HL-60 (cell line): ENCODE data around the gene C16orf74.

Experiments
- DNase-seq, 2 experiments: peaks; one replicate each; pipeline ENCODE4 v3.0.0-alpha.2; 2010 to 2020; ENCODE audit warnings: low read depth in 1 of 2, low spot score in 1 of 2
- H3K27ac ChIP-seq: fragments of 250-450 bp; sonication (Bioruptor Pico); replicated peaks from 2 replicates; pipeline ENCODE4 v1.5.1; 2020; ENCODE audit warnings: mild to moderate bottlenecking, moderate library complexity
- H3K27me3 ChIP-seq: fragments of 250-450 bp; sonication (Bioruptor Pico); 2 replicates; pipeline ENCODE4 v1.5.1; 2021; ENCODE audit warnings: mild to moderate bottlenecking, moderate library complexity; ENCODE audit not compliant: insufficient read depth, poor library complexity, severe bottlenecking
- H3K4me3 ChIP-seq: replicated peaks from 2 replicates; pipeline ENCODE4 v1.5.1; 2011; ENCODE audit warnings: mild to moderate bottlenecking, control low read depth, low read length; ENCODE audit not compliant: insufficient read depth
- GABPA ChIP-seq: IDR thresholded peaks from 2 replicates; pipeline ENCODE4 v1.6.1; 2012; ENCODE audit warnings: low read depth
- POLR2AphosphoS5 ChIP-seq: IDR thresholded peaks from 2 replicates; pipeline ENCODE4 v1.6.1; 2012; ENCODE audit warnings: low read depth
- REST ChIP-seq: IDR thresholded peaks from 2 replicates; pipeline ENCODE4 v1.6.1; 2012; ENCODE audit warnings: low read depth; ENCODE audit not compliant: insufficient replicate concordance
- SPI1 ChIP-seq: IDR thresholded peaks from 2 replicates; pipeline ENCODE4 v1.6.1; 2012; ENCODE audit warnings: low read depth, mild to moderate bottlenecking, borderline replicate concordance
- TF ChIP-seq, protein P1 (sequence below): IDR thresholded peaks from one replicate; pipeline ENCODE4 v1.5.1; 2011; ENCODE audit warnings: low read length, control low read depth, inconsistent platforms; ENCODE audit not compliant: insufficient read depth

C16orf74 gene

DNA sequence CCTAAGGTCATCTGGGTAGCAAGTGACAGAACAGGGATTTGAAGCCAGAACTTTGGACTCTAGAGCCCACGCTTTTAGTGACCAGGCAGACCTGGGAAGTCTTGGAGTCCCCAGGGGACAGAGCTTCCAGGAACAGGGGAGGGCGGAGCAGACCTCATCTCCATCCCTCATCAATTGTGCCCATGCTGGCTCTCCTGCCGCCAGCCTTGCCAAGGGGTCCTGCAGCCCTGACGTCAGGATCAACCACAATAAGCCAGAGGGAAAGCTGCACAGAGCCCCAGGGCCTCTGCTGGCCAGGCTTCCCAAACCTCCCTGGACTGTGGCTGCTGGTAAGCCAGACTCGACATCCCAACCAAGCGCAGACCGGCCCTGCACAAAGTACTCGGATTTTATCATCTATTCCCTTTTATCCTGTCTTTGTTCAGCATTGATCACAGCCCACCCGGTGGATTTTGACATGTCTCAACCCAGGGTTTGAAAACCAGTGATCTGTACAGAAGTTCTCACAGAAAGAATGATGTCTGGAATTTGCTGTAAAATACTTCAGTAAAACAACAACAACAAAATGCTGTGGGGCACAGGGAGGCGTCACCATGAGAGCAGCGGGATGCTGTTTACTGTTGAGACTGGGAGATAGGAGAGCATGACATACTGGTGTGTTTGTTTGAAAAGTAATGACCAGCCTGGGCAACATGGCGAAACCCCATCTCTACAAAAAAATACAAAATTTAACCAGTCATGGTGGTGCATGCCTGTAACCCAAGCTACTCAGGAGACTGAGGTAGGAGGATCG, 11.8 kb downstream of the C16orf74 start:
- DNase-seq: no peak
- Histone ChIP-seq H3K27ac (no peak overlapping the region), H3K27me3 (no peaks in the 10 kb centered on the region), H3K4me3 (no peak overlapping the region)
- TF ChIP-seq POLR2AphosphoS5: no peak
- no peak for TF ChIP-seq SPI1
- TF ChIP-seq REST: no peak

DNA sequence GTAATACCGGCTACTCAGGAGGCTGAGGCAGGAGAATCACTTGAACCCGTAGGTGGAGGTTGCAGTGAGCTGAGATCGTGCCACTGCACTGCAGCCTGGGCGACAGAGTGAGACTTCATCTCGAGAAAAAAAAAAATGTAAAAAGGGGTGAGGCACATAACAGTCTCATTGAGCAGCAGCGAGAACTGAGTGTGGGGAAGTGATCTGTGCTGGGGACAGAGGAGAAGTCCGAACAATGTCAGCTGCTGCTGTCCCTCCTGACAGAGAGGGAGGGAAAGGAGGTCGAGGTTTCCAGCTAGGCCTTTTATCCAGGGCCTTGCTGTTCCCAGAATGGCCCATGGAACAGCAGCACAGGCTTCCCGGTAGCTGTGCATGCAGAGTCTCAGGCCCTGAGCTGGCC, 14.0 kb downstream of the C16orf74 start:
- no peak for DNase-seq
- no peaks in the 10 kb centered on the region for H3K27me3 ChIP-seq
- no peak for TF ChIP-seq SPI1
- no peak for TF ChIP-seq GABPA
- TF ChIP-seq POLR2AphosphoS5: no peak
- TF ChIP-seq, protein P1, sequence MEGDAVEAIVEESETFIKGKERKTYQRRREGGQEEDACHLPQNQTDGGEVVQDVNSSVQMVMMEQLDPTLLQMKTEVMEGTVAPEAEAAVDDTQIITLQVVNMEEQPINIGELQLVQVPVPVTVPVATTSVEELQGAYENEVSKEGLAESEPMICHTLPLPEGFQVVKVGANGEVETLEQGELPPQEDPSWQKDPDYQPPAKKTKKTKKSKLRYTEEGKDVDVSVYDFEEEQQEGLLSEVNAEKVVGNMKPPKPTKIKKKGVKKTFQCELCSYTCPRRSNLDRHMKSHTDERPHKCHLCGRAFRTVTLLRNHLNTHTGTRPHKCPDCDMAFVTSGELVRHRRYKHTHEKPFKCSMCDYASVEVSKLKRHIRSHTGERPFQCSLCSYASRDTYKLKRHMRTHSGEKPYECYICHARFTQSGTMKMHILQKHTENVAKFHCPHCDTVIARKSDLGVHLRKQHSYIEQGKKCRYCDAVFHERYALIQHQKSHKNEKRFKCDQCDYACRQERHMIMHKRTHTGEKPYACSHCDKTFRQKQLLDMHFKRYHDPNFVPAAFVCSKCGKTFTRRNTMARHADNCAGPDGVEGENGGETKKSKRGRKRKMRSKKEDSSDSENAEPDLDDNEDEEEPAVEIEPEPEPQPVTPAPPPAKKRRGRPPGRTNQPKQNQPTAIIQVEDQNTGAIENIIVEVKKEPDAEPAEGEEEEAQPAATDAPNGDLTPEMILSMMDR: no peak
- no peak overlapping the region for H3K4me3 ChIP-seq
- H3K27ac ChIP-seq: no peak overlapping the region

DNA sequence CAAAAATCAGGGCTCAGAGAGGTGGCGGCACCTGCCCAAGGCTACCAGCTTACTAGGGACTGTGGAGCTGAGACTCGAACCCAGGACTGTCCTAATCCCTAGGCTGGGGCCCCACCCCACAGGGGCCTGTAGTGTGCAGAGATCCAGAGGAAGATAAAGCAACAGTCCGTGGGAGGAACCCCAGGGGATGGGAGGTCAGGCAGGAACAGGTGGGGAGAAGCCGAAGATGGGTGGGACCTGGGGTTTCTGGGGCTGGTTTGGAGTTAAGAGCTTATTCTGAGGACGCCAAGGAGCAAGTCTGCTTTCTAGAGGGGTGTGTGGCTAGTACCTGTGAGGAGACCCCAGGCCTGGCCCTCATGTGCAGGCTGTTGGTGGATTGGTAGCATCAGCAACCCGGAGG, 14.9 kb downstream of the C16orf74 start:
- no peak for TF ChIP-seq GABPA
- no peak for TF ChIP-seq REST
- TF ChIP-seq POLR2AphosphoS5: no peak
- TF ChIP-seq, protein P1: no peak
- no peak for TF ChIP-seq SPI1
- Histone ChIP-seq H3K27me3 (no peaks in the 10 kb centered on the region), H3K27ac (no peak overlapping the region), H3K4me3 (no peak overlapping the region)
- no peak for DNase-seq

DNA sequence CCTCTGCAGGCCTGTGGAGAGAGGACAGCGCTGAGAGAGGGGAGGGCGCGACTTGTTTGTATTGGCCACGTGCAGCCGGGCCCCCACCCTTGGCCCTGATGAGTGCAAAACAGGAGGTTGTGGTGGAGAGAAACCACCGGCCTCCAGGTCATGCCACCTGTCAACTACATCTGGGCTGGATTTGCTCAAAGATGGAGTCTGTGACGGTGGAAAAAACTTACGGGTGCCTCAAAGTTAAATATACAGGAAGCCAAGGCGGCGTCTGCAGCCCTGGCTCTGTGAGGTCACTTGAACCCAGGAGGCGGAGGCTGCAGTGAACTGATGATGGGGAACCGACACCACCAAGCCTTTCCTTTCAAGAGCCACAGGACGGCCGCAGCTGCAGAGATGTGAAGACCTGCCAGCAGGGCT, 15.7 kb downstream of the C16orf74 start:
- Histone ChIP-seq H3K27me3 (no peaks in the 10 kb centered on the region), H3K4me3 (no peak overlapping the region), H3K27ac (peak overlapping the region; percentile 94)
- TF ChIP-seq POLR2AphosphoS5 (no peak), SPI1 (no peak), GABPA (no peak), REST (no peak)
- TF ChIP-seq, protein P1: no peak
- peak in 1 of 2 experiments; percentile 30 for DNase-seq
